Cerebellar nuclear complex (tissue), 1 donor: ENCODE results near the gene GAB2.

Source experiments
- DNase-seq, 2 experiments: peaks; one replicate each; lab custom pipeline; 2025; lab: John Stamatoyannopoulos, UW

The GAB2 gene

DNA sequence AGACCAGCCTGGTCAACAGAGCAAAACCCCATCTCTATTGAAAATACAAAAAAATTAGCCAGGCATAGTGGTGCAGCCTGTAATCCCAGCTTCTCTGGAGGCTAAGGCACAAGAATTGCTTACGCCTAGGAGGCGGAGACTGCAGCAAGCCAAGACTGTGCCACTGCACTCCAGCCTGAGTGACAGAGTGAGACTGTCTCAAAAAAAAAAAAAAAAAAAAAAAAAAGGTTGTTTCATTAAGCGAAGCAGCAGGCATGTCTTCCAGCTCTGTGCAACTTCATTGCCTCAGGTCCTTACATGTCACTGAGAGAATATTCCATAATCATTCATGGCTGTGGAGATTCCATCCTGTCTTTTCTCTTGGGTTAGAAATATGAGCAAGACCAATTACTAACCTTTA, 16.9 kb downstream of the GAB2 start:
- DNase-seq = no peak

DNA sequence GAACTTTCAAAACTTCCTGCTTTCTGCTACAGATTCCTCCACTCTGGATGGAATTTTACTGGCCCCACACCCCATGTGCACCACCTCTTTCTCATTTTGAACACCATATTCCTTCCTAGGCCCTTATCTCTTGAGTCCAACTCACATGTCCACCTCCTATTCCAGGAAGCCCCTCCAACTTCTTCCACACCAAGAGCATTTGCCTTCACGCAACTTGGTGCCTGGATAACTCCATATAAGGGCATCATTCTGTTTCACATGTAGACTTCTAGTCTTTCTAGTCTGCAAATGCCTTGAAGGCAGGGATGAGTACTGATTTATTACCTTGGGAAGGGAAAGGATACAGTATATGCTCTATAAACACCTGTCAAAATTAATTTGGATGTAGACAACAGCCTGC, 17.5 kb downstream of the GAB2 start:
- DNase-seq = no peak

DNA sequence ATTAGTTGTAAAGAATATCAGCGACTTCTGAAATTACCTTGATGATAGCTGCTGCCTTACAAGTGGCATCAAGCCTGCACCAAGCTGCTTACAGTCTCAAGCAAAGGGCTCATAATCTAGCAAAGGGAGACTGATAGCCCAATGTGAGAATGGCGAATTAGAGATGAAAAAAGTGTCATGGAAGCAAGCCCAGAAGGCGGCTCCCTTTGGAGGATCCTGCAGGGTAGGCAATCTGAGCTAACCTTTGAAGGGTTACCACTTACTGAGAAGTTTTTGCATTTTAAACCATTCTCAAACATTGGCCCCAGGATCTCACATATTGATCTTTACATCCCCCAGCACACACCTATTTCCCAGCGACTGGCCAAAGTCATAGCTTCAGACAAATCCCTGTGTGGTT, 18.5 kb downstream of the GAB2 start:
- DNase-seq = no peak

DNA sequence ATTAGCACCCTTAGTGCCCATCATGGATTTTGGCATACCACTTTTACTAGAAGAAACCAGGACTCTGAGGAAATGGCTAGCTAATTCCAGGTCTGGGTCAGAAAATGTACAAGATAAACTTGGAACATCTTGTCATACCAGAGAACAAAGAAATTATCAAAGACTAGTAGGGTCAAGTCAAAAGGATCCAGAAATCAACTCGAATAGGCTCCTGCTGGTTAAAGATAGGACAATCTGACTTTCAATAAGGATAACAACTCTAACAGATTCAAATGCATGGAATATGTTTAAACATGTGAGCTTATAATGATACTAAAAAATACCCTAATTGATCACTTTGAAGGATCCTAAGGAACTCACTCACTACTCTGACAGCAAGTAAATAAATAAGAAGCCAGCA, 18.9 kb downstream of the GAB2 start:
- DNase-seq = no peak

DNA sequence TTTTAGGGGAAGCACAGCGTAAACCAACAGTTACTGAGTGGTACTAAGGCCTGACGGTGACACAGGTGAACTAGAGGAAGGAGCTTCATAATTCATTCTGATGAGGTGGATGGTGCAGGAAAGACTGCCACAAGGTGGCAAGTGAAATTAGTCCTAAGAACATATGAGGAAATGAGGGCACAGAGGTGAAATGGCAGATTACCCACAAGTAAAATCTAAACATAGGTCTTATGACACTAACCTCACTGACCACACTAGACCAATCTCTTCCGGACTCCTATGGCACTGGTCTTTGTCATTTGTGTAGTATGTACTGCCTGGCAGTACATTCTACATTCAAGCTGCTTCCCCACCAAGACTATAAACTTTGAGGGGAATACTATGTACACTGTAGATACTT, 20.2 kb downstream of the GAB2 start:
- no peak for DNase-seq

DNA sequence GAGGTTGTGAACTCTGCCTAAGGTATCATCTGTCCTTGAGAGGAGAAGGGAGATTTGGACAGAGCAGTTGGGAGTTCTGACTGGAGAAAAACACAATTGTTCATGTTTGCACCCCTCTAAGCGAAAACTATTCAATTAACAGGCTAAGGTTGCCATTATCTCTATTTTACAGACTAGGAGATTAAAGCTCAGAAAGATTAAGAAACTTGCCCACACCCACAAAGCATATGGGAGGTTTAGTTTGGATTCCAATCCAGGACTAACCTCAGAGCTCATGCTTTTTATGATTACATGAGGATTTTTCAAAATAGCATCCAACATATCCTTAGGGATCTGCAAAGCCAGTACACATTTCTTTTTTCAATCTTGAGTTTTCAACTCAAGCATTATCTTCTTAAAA, 22.0 kb downstream of the GAB2 start:
- no peak for DNase-seq

DNA sequence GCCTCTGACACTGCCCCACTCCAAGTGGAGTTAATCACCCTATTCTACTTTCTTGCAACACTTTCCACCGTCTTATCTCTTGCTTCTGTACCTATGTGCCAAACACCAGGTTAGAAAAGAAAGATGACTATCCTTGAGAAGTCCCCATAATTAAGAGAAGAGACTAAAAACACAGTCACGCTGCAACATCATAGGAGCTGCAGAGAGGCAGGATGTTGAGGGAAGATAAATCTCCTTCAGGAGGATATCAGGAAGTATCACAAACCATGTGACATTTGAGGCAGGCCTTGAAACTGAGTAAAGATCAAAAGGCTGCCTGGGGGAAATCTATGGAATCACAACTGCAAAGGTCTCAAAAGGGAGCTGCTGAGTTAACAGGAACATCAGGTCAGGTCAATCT, 24.8 kb downstream of the GAB2 start:
- DNase-seq = no peak

DNA sequence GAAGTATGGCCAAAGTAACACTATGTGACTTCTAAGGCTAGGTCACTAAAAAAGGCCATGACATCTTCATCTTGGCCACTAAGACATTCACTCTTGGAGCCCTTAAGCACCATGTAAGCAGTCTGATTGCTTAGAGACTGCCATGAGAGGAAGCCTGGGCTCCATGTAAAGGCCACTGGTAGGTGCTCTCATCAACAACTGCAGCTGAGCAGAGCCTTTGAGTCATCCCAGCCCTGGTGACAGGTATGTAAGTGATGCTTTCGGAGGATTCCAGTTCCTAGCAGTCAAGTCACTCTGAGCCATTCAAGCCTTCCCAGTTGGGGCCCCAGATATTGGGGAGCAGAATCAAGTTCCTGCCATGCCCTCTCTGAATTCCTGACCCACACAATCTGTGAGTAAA, 26.2 kb downstream of the GAB2 start:
- DNase-seq = no peak

DNA sequence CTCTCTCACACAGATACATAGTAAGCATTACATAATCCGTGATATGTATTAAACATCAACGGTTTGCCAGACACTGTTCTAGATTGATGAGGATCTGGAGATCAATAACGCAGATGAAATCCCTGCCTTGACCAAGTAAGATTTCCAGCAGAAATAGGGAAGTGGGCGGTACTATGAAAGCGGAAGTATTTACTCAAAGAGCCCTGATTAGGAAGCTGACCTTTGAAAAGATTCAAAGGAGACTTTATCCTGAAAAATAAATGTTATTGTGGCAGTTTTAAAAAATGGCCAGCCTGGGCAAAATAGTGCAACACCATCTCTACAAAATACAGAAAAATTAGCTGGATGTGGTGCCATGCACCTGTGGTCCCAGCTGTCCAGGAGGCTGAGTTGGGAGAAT, 26.8 kb downstream of the GAB2 start:
- no peak for DNase-seq

DNA sequence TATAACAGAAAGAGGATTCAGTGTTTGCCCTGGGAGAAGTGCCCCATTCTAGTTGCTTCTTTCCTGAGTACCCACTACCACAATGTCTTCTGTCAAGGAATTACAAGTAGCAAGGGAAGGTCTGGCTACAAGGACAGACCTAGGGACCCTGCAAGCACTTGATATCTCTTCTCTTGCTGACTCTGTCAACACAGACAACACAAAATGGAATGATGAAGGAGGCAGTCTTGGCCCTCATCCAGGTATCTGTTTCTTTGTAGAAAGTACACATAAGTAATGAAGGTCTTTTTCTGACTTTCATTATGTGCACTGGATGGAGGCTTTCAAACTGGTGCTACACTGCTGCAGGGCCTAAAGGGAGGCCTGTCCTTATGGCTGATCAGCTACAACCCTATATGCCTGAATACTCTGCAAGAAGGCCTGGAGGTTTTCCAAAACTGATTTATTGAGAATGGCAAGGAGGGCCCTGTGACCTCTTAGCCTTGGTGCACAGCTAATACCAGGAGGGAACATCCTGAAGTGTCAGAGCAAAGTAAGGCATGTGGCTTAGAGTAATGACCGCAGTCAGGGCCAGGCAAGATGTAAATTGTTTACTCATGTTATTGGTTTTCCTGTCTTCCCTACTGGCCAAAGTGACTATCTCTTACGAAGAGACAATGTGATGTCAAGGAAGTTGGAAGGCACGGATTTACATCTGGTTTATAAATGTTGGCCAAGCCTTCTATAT, 31.2 kb downstream of the GAB2 start:
- DNase-seq = no peak

DNA sequence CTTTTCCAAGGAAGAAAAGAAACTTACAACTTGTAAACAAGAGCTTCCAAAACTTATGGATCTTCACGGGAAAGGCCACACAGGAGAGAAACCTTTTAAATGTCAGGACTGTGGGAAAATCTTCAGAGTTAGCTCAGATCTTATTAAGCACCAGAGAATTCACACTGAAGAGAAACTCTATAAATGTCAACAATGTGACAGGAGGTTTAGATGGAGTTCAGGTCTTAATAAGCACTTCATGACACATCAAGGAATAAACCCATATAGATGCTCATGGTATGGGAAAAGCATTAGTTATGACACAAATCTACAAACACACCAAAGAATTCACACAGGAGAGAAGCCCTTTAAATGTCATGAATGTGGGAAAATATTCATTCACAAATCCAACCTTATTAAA, 32.4 kb downstream of the GAB2 start:
- DNase-seq = no peak

DNA sequence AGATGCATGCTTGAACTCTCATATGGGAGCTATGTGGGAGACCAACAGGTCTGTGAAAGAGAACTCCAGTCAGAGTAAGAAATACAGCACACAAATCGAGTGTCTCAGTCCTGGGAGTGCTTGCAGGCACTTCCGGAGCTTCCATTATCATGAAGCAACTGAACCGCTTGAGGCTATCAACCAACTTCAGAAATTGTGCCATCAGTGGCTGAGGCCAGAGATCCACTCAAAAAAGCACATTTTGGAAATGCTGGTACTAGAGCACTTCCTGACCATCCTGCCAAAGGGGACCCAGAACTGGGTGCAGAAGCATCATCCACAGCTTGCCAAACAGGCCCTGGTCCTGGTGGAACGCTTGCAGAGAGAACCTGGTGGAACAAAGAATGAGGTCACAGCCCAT, 33.4 kb downstream of the GAB2 start:
- no peak for DNase-seq

DNA sequence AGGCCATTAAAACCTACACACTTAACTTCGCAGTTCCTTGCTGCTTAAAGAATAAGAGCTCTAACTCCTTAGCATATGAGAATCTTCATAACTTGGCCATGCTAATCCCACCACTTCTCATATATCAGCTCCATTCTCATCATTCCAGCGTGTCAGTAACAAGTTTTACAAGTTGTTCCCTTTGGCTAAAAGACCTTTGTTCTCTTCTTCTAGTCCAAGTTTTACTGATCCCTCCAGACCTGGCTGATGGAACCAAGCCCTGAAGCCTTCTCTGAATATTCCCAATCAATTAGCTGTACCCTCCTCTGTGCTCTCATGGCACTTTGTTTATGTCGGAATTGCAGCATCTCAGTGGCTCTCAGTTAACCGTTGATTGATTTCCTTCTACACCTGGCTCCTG, 35.8 kb downstream of the GAB2 start:
- DNase-seq = no peak

DNA sequence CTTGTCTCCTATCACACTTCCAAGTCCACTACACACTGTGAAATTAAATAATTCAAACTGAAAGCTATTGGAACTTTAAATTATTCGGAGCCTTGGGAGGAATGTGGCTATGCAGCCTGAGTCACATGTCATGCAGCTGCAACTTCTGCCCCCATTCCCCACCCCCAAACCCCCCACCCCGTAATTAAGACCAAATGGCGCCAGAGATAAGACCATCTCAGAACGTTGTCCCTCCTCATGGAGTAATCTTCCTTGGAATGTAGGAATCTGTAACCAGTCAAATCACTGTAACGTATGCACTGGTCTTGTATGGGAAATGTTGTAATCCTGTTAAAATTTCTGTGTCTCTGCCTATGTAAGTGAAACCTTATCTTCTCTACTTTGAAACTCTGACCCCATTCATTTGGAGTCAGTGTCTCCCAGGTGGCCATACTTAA, 37.0 kb downstream of the GAB2 start:
- DNase-seq = no peak

DNA sequence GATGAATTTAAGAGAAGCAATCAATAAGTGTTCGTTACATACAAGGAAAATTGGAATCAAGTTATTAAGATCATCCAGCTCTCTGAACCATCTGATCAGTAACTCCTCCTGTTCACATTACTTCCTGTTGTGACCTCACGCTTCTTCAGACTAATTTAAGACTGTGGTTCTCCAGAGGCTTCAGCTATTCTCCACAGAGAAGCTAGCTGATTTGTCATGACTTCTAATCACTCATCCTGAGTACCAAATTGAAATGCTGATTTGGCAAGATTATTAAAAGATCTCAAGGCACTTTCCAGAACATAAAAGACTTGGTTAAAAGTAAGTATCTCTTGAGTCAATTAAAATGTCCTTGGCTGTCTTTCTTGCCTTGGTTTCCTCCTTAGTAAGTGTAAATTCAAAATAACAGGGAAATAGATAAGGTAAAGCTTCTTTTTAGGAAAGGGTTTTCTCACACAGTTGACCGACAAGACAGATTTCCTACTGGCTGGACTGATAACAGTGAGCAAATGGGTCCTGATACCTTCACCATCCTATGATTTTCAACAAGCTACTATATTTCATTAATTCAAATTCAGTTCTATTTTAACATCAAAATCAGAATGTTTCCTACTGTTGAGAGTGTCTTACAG, 38.5 kb downstream of the GAB2 start:
- DNase-seq = no peak

DNA sequence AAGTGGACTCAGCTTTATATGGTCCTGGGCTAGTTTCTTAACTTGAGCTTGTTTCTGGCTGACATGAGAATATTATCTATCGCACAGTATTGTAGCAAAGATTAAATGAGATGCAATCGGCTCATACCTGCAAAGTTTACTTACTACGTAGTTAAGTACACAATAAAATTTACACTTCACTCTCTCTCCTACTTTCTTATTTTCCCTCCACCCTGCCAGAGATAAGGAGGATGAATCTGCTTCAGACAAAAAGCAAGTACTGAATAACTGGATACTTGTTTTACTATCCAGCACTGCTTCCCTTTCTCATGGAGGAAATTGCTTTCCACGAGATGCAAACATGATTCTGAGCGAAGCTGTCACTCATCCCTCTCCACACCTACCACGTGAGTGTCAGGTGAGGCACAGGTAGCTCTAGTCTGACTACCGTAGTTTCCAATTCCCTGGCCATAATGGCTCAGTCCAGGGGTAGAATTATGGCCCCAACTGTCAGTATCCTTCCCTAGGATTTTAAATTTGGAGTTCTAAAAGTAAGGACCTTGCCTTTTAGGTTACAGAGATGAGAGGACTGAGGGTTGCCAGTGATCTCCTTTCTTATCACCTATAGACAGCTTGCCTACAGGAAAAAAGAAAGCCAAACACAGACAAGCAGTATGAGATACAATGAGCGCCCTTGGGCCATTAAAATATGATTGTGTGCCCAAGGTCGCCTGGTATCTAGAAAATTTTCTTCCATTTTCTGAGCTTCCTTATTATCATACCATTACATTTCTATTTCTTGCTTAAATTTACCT, 39.8 kb downstream of the GAB2 start:
- no peak for DNase-seq

DNA sequence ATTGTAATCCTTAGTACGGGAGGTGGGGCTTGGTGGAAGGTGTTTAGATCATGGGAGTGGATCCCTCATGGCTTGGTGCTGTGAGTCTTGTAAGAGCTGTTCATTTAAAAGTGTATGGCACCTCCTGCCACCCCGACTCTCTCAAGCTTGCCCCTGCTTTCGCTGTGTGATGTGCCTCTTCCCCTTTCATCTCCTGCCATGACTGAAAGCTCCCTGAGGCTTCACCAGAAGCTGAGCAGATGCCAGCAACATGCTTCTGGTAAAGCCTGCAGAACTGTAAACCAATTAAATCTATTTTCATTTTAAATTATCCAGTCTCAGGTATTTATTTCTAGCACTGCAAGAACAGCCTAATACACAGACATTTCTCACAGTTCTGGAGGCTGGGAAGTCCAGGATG, 40.8 kb downstream of the GAB2 start:
- no peak for DNase-seq

DNA sequence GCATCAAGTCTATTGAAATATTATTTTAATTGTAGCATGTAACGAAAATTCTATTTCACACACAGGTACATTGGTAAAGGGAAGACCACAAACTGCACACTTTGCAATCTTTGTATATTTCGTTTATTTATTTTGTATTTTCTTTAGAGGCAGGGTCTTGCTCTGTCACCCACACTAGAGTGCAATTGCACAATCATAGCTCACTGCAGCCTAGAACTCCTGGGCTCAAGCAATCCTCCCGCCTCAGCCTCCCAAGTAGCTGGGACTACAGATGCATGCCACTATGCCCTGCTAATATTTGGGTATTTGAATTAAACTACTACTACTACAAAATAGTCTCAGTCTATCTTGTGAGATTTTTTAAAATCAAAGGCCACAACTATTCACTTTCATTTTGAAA, 42.7 kb downstream of the GAB2 start:
- DNase-seq = no peak

DNA sequence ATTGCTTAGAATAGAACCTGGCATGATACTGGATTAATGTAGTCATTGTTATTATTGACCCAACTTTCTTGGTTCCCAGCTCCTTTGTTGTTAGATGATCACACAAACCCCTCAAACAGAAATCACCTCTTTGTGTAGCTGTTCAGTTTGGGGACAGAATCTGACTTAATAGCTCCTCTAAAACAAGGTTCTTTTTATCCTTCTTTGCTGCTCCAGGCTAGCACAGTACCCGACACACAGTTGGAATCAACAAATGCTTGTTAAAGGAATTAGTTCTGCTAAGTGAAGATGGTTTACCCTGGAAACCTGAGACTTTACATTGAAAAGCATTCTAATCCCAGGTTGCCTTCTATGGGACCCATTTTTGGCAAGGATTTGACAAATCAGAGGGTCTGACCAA, 43.9 kb downstream of the GAB2 start:
- DNase-seq = no peak

DNA sequence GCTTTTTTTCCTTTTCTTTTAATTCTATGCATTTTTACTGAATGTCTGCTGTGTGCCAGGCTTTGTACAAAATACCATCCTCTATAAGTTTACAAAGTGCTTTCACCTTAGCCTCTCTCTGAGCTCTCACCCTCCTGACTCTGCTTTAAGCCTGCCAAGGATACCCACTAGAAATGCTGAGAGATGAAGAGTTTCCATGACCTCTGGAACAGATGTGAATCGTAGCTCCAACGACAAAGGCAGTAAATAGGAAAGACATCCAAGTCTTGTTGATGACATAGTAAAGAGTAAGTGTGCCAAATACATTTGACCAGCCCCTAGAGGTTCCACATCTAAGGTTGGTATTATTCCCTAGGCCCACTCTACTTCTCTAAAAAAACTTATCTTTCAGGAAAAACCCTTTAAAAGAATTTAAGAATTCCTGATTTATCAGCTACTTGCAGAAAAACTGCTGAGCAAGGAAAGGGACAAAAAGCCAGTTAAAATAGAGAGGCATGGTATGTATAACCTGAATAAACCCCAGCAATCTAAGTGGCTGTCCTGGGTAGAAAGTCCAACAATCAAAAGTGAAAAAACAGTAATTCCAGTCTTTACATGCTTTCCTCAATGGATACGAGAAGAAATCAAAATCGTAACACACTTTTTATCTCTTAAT, 45.4 kb downstream of the GAB2 start:
- DNase-seq = no peak

DNA sequence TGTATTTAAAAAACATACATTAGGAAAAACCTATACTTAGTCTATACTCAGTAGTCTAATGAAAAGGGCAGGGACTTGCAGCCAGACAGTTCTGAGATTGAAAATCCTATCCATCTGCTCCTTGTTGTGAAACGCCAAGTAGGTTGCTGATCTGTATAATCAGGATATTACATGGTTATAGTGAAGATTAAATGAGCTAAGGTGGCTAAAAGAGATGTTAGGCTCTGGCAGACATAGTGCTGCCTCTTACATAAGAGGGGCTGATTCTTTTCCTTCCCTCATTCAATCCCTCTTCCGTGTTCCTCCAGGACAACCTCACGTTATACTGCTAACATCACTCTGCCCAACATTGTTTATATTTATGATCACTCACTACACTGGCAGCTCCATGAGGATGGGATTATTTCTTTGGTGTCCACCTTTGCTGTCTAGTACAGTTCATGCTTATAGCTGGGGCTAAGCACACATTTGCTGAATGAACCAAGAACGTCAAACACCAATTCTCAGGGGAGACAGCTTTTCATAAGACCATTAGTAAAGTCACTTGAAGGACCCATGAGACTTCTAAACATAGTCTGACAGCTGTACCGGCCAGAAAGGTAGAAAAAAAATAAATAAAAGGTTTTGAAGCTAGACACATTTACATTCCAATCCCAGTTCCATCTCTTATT, 46.3 kb downstream of the GAB2 start:
- no peak for DNase-seq
